Activated CD4-positive, alpha-beta T cell treated with anti-CD3 and anti-CD28 coated beads, Interleukin-2, amount 50 U/mL, for 16 hours (primary cell): Measurements from ENCODE around the gene GAREM1.

ENCODE experiments used
- DNase-seq: peaks from one replicate; pipeline ENCODE4 v3.0.0-alpha.2; 2020

Gene GAREM1

GRCh38 chr18:32422978-32423740, 47.5 kb downstream of the GAREM1 start:
- DNase-seq = no peak

- DNase-seq = no peak
These were observed 48.5 kb downstream of the GAREM1 start for GRCh38 chr18:32422201-32422600.

GRCh38 chr18:32420084-32420750, 50.5 kb downstream of the GAREM1 start:
- no peak for DNase-seq

DNA sequence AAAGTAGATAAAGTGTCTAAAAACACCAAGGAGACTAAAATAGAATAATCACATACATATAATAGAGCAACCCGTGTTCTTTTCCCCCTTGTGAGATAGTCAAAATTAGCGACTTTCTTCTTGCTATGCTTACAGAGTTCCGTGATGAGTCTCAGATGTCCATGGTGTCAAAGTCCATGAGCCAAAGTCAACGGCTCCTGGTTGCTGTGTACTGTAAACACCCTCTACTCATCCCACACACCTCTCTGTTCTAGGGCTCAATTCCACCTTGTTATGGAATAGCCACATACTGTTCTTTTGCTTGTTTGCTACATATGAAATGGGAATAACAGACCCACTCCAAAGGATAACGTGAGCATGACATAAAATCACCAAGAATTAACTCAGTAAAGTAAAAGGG, 52.5 kb downstream of the GAREM1 start:
- no peak for DNase-seq

DNA sequence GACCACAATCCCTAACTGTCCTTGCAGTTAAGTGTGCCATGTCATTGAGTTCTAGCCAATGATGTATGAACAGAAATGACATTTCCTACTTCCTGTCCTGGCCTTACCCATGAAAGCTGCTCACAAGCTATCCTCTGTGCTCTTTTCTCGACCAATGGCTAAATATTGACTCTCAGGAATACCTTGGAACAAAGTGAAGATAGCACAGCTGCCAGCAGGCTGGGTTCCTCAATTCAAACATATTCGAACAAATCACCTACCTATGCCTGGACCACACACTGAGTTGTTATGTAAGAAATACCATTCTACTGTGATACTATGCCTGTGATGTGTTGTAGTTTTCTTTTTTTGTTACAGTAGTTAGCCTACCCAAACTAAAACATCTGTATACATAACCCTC, 65.1 kb downstream of the GAREM1 start:
- DNase-seq = no peak

- no peak for DNase-seq
These were observed 69.1 kb downstream of the GAREM1 start for GRCh38 chr18:32401621-32402020.

DNA sequence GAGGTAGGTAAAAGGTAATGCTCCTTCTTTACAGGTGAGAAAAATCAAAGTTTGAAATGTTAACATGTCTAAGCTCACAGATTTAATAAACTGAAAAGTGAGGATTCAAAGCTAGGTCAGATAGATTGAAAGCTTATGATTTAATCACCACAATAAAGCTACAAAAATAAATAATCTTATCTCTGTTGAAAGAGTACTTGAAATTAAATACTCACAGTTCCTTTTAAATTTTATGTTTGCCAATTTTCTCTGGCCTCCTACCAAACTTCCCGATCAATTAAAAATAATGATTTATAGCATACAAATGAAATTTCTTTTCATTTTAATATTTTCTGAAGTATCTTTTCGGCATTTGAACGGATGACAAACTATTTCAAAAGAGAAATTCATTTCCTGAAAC, 77.3 kb downstream of the GAREM1 start:
- DNase-seq = no peak

DNA sequence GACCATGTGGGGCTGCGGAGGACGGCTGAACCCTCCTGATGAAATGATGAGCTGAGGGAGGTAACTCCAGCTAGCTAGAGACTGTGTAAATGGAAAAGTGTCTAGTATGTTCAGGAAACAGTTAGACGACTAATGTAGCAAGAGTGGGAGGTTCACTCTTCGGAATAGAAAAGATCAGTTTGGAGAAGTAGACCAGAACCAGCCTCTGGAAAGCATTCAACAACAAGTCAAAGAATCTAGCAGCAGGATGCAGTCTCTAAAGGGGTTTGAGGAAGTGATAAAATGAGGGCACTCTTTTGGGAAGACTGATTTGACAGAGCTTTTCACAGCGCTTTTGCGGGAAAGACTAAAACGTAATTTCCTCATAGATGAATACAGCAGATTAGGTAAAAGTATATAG, 79.6 kb downstream of the GAREM1 start:
- no peak for DNase-seq

- no peak for DNase-seq
These were observed 80.8 kb downstream of the GAREM1 start for GRCh38 chr18:32389858-32390257.

DNA sequence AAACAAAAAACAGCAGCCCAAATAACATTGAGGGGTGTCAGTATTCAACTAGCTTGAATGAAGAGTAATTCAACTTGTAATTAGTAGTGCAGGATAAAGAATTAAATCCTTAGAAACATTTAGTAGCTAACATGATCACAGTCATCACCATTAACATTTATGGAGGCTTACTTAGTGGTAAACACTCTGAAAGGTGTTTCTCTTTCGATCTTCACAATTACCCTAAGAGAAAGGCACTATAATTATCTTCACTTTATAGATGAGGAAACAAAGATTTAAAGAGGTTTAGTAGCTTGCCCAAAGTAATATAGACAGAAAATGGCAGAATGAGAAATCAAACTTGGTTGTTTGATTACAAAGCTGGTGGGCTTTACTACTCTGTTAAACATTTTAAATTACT, 81.5 kb downstream of the GAREM1 start:
- no peak for DNase-seq

DNA sequence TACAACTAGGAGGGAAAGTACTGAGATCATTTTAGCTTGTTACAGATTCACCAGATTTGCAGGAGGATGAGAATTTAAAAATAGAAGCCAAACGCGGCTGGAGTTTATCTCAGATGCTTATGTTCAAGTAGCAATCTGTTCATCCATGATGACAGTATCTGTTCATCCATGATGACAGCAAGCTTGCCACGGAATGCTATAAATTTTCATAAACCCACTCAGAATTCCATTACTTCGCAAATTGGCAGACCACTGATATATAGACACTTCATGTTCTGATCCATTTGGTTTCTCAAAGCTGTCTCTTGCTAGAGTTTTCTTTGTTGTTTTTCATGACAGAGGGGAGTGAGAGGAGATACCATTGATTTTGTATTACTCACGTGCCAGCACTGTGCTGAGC, 84.2 kb downstream of the GAREM1 start:
- DNase-seq = no peak

GRCh38 chr18:32383050-32383819, 87.4 kb downstream of the GAREM1 start:
- no peak for DNase-seq

- DNase-seq = no peak
These were observed 88.9 kb downstream of the GAREM1 start for GRCh38 chr18:32381761-32382160.

- no peak for DNase-seq
These were observed 90.1 kb downstream of the GAREM1 start for GRCh38 chr18:32380559-32380958.

GRCh38 chr18:32379891-32380290, 90.8 kb downstream of the GAREM1 start:
- no peak for DNase-seq

- DNase-seq = no peak
These were observed 92.0 kb downstream of the GAREM1 start for GRCh38 chr18:32378705-32379104.

DNA sequence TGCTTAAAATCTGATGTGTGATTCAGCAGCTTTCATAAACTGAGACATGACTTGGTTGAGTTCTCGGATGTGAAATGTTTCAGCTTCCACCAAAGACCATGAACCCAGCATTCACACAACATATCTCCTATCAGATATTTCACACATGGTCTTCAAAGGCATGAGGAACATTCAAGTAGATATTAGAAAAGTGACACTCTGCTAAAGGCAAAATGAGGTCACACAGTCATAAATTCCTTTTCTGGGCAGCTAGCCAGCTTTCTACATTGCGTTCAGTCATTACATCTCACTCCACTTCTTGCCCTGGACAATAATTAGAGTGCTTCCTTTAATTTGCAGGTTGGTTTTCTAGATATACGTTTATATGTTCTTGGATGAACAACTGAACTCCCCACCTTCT, 96.7 kb downstream of the GAREM1 start:
- no peak for DNase-seq

- no peak for DNase-seq
These were observed 97.2 kb downstream of the GAREM1 start for GRCh38 chr18:32373505-32373904.

DNA sequence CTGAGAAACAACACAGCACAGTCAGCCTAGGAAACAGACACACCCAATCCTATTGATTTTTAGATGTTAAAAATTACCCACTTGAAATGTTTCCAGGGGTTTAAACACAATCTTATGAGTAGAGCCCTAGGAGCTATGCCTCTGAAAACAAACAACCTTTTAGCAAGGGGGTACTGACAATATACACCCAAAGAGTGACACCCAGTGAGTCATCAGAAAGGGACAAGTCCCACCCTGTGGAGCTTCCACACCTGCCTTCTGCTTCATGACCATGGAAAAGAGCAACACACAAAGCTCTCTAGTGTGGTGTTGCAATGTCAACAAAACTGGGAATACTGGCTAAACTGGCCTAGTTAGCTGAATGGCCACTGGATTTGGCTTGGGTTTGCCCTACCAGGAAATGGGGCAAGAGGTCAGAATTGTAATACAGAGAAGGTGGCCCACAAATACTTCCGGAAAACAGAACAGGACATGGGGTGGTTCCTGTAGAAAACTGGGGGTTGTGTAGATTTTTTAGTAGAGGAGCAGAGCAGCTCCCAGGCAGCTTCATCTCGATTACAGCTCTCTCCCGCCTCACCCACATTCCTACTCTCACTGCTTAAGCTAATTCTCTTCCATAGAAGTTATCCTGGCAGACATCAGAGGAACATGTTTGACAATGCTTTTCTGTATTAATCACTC, 98.2 kb downstream of the GAREM1 start:
- DNase-seq = no peak

- DNase-seq = no peak
These were observed 98.7 kb downstream of the GAREM1 start for GRCh38 chr18:32372047-32372380.

GRCh38 chr18:32371384-32371783, 99.3 kb downstream of the GAREM1 start:
- no peak for DNase-seq

GRCh38 chr18:32368991-32369390, 101.7 kb downstream of the GAREM1 start:
- DNase-seq = no peak

- DNase-seq = no peak
These were observed 102.5 kb downstream of the GAREM1 start for GRCh38 chr18:32368170-32368569.
